ENCODE data around the gene MACROH2A2.

DNA sequence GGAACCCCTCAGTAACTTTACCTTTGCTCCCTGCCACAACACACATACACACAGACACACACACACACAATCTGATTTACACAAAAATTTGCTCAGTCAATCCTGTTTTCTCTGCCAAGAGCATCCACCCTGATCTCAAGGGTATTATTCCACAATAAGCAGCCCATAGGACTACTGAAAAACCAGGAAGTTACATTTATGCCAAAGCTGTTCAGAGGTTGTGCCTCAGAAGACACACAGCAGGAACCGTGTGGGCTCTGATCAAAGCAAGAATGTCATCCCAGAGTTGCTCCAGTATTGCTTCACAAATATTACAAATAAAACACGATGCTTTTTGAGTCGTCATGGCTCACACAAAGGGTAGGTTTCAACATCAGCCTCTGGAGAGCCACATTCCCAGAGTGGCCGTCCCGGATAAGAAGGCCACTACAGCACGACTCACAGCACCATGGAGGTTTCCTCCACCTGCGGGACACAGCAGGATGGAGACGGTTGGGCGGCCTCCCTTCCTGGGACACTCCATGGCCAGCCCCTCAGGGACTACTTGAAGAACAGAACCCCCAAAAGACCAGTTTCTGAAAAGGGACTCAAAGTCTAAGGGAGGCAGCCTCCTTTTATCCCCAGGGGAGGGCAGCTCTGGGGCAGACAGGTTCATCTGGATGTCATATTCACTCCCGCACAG lies 78.4 kb downstream of the MACROH2A2 start:
- TF ChIP-seq, protein P1, sequence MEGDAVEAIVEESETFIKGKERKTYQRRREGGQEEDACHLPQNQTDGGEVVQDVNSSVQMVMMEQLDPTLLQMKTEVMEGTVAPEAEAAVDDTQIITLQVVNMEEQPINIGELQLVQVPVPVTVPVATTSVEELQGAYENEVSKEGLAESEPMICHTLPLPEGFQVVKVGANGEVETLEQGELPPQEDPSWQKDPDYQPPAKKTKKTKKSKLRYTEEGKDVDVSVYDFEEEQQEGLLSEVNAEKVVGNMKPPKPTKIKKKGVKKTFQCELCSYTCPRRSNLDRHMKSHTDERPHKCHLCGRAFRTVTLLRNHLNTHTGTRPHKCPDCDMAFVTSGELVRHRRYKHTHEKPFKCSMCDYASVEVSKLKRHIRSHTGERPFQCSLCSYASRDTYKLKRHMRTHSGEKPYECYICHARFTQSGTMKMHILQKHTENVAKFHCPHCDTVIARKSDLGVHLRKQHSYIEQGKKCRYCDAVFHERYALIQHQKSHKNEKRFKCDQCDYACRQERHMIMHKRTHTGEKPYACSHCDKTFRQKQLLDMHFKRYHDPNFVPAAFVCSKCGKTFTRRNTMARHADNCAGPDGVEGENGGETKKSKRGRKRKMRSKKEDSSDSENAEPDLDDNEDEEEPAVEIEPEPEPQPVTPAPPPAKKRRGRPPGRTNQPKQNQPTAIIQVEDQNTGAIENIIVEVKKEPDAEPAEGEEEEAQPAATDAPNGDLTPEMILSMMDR (IDR thresholded peaks at IDR 0.05): no peak
- TF ChIP-seq POLR2AphosphoS5 (IDR thresholded peaks at IDR 0.05) (no peak), EP300 (IDR thresholded peaks at IDR 0.05) (no peak), POLR2A (IDR thresholded peaks at IDR 0.05; ENCODE audit: low read depth) (no peak)

Data from esophagus muscularis mucosa (tissue), 4 donors.